Nephron (organoid): ENCODE results near the gene GPR21.

Source experiments
- H3K27ac Mint-ChIP-seq, 3 experiments: 2 replicates each; pipeline ENCODE4 v1.8.0; 2020; ENCODE audit warnings: mixed read lengths in 3 of 3, mild to moderate bottlenecking in 2 of 3, moderate library complexity in 1 of 3
- H3K27me3 Mint-ChIP-seq: 2 replicates; pipeline ENCODE4 v1.8.0; 2021; ENCODE audit warnings: low read depth, mild to moderate bottlenecking, moderate library complexity, mixed read lengths
- H3K36me3 Mint-ChIP-seq: 2 replicates; pipeline ENCODE4 v1.8.0; 2020; ENCODE audit warnings: low read depth, mixed read lengths
- H3K4me1 Mint-ChIP-seq: 2 replicates; pipeline ENCODE4 v1.8.0; 2020; ENCODE audit warnings: mixed read lengths
- H3K4me3 Mint-ChIP-seq, 3 experiments: 2 replicates each; pipeline ENCODE4 v1.8.0; 2020; ENCODE audit warnings: mild to moderate bottlenecking in 3 of 3, mixed read lengths in 3 of 3, moderate library complexity in 2 of 3
- H3K9me3 Mint-ChIP-seq: 2 replicates; pipeline ENCODE4 v1.8.0; 2020; ENCODE audit warnings: mixed read lengths
- CTCF ChIP-seq, 3 experiments: fragments of 200-600 bp; sonication (generic); IDR thresholded peaks; one replicate each; pipeline ENCODE4 v1.5.0; 2021; ENCODE audit warnings: antibody characterized with exemption in 3 of 3; ENCODE audit not compliant: unreplicated experiment in 3 of 3

Gene GPR21

GRCh38 chr9:123020796-123021195, 12.7 kb upstream of the GPR21 start:
- Mint-ChIP-seq H3K9me3 (no peaks in the 10 kb centered on the region), H3K4me3 (no peak overlapping the region), H3K4me1 (no peaks in the 10 kb centered on the region), H3K27me3 (no peaks in the 10 kb centered on the region), H3K36me3 (peaks cover 48% of the 10 kb centered on the region), H3K27ac (no peak overlapping the region)
- no peak for TF ChIP-seq CTCF (IDR thresholded peaks at IDR 0.05; ENCODE audit: unreplicated experiment in 3 of 3)

- peak overlapping the region in 2 of 3 experiments; percentile 49 to 82 for H3K27ac Mint-ChIP-seq
- peaks cover 44% of the 10 kb centered on the region for H3K36me3 Mint-ChIP-seq
- no peak overlapping the region for H3K4me3 Mint-ChIP-seq
- H3K4me1 Mint-ChIP-seq: no peaks in the 10 kb centered on the region
- H3K27me3 Mint-ChIP-seq: no peaks in the 10 kb centered on the region
- TF ChIP-seq CTCF (IDR thresholded peaks at IDR 0.05; ENCODE audit: unreplicated experiment in 3 of 3): no peak
- H3K9me3 Mint-ChIP-seq: no peaks in the 10 kb centered on the region
Observed at GRCh38 chr9:123026425-123026824, 7.0 kb upstream of the GPR21 start.

DNA sequence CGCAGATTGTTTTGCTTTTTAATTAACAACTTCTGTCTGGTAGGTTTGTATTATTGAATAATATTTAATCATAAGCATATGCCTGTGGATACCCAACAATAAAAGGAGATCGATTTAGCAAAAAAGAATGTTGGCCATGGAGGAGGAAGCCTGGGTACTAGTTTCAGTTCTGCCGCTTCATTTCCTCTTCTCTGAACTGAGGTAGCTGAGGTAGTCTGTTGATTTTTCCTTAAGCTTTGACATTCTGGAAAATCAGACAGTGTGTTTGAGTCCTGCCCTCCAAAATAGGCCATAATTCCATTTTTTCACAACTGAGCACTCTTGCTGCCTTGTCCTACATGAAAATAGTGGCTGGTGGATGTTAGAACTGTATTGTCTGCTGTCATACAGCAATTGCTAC, 6.0 kb upstream of the GPR21 start:
- H3K36me3 Mint-ChIP-seq: peaks cover 39% of the 10 kb centered on the region
- peak overlapping the region in 1 of 3 experiments; percentile 35 for H3K27ac Mint-ChIP-seq
- no peaks in the 10 kb centered on the region for H3K4me1 Mint-ChIP-seq
- H3K4me3 Mint-ChIP-seq: no peak overlapping the region
- TF ChIP-seq CTCF (IDR thresholded peaks at IDR 0.05; ENCODE audit: unreplicated experiment in 3 of 3): no peak
- H3K27me3 Mint-ChIP-seq: no peaks in the 10 kb centered on the region
- H3K9me3 Mint-ChIP-seq: no peaks in the 10 kb centered on the region

DNA sequence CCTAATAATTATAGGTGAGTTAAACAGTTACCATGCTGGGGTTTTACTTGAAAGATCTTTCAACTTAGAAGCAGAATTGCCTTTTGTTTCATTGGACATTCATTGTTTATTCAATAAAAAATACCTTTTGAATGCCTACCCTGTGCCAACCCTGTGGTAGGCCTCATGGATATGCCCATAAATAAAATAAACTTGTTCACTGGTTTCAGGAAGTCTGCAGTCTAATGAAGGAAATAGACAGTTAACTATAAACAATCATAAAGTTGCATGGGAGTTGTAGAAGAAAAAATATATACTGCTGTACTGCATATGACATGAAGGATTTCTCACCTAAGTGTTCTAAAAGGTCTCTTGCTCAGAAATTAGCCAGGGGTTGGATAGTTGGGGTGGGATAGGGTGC, 5.3 kb upstream of the GPR21 start:
- no peaks in the 10 kb centered on the region for H3K9me3 Mint-ChIP-seq
- H3K4me3 Mint-ChIP-seq: no peak overlapping the region
- H3K36me3 Mint-ChIP-seq: peaks cover 33% of the 10 kb centered on the region
- no peak for TF ChIP-seq CTCF (IDR thresholded peaks at IDR 0.05; ENCODE audit: unreplicated experiment in 3 of 3)
- peak overlapping the region in 2 of 3 experiments; percentile 15 to 35 for H3K27ac Mint-ChIP-seq
- no peaks in the 10 kb centered on the region for H3K27me3 Mint-ChIP-seq
- peaks cover 6% of the 10 kb centered on the region for H3K4me1 Mint-ChIP-seq

DNA sequence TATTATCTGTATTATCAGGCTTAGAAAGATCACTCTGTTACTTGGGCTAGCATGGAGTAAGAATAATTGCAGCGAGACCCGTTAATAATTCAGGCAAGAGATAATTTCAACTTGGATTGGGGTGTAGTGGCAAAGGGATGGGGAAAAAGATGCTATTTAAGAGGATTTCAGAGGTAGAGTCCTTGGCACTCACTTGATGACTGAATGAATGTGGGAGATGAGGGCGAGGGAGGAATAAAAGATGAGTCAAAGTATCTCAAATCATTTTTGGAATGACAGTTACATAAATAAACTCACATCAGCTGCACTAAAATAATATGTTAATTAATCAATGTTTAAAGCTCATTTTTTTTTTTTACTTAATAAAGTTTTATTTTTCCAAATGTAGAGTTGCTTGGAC, 4.5 kb upstream of the GPR21 start:
- TF ChIP-seq CTCF (IDR thresholded peaks at IDR 0.05; ENCODE audit: unreplicated experiment in 3 of 3): no peak
- Mint-ChIP-seq H3K36me3 (peaks cover 26% of the 10 kb centered on the region), H3K27me3 (no peaks in the 10 kb centered on the region), H3K9me3 (no peaks in the 10 kb centered on the region), H3K27ac (no peak overlapping the region), H3K4me1 (peaks cover 14% of the 10 kb centered on the region), H3K4me3 (no peak overlapping the region)

DNA sequence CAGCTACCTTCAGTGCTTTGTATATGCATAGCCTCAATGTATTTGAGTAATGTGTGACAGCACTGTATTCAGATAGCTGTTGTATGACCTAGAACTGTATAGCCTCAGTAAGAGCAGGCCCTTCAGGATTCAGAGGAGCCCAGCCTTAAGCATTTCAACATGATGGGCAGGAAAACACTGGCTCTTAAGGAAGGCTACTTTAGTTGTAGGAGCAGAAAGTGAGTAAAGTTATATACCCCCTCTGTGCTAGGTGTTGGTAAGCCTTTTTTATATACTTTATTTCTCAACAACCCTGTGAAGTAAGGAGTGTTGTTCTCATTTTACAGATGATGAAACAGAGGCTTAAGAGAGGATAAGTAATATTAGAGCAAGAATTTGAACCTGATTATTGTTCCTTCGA, 1.5 kb upstream of the GPR21 start:
- peaks cover 32% of the 10 kb centered on the region for H3K4me1 Mint-ChIP-seq
- H3K27me3 Mint-ChIP-seq: no peaks in the 10 kb centered on the region
- no peak overlapping the region for H3K4me3 Mint-ChIP-seq
- no peaks in the 10 kb centered on the region for H3K9me3 Mint-ChIP-seq
- TF ChIP-seq CTCF (IDR thresholded peaks at IDR 0.05; ENCODE audit: unreplicated experiment in 3 of 3): no peak
- H3K36me3 Mint-ChIP-seq: peaks cover 16% of the 10 kb centered on the region
- peak overlapping the region in 1 of 3 experiments; percentile 60 for H3K27ac Mint-ChIP-seq
